K562 (cell line): ENCODE measurements around the gene CDH1. TPM values are rescaled to one million over a fixed set of nuclear protein-coding genes. Genes with fewer than 3 reads are reported as not detected.

Experiments used
- ATF2 ChIP-seq: sonication (generic); formaldehyde crosslinking; IDR thresholded peaks from 2 replicates; pipeline ENCODE4 v1.8.1; 2022; ENCODE audit warnings: missing genetic modification reagents
- CHD1 ChIP-seq: fragments of 200-600 bp; sonication (generic); IDR thresholded peaks from one replicate; pipeline ENCODE4 v1.6.1; 2012; ENCODE audit warnings: mild to moderate bottlenecking, moderate library complexity, low read length, inconsistent platforms
- CTBP1 ChIP-seq: fragments of 450-650 bp; IDR thresholded peaks from 2 replicates; pipeline ENCODE4 v1.6.1; 2016; ENCODE audit warnings: borderline replicate concordance
- MAZ ChIP-seq, 2 experiments: fragments of 450-650 bp in 1 of 2; sonication (generic) in 1 of 2; formaldehyde crosslinking; IDR thresholded peaks in 1 of 2; conservative IDR thresholded peaks in 1 of 2; 2 replicates each; pipeline versions ENCODE4 v1.4.0 to v1.5.0; 2020; ENCODE audit warnings: mild to moderate bottlenecking in 1 of 2, missing genetic modification reagents in 1 of 2
- MTA2 ChIP-seq: fragments of 450-650 bp; IDR thresholded peaks from 2 replicates; pipeline ENCODE4 v1.6.1; 2016; ENCODE audit warnings: low read depth
- MYC ChIP-seq, 2 experiments: fragments of 250-450 bp in 1 of 2; sonication (Bioruptor Pico) in 1 of 2; IDR thresholded peaks; 2 replicates each; pipeline versions ENCODE4 v1.5.1 to v1.6.1; 2012 to 2021; ENCODE audit warnings: low read depth in 2 of 2, borderline replicate concordance in 1 of 2, improper control_type of control experiment in 1 of 2, low read length in 1 of 2, mild to moderate bottlenecking in 1 of 2, moderate library complexity in 1 of 2
- PRDM10 ChIP-seq: fragments of 450-650 bp; IDR thresholded peaks from 2 replicates; pipeline ENCODE4 v1.6.1; 2018; ENCODE audit not compliant: partially characterized antibody
- RBFOX2 ChIP-seq: fragments of 200-400 bp; formaldehyde crosslinking; IDR thresholded peaks from 2 replicates; pipeline ENCODE4 v1.6.1; 2017; ENCODE audit warnings: low read depth, mild to moderate bottlenecking, low read length, moderate library complexity
- SIX5 ChIP-seq, 2 experiments: IDR thresholded peaks; 2 replicates each; pipeline ENCODE4 v1.6.1; 2011; ENCODE audit warnings: low read length in 2 of 2, borderline replicate concordance in 1 of 2, low read depth in 1 of 2, mild to moderate bottlenecking in 1 of 2, moderate library complexity in 1 of 2; ENCODE audit not compliant: insufficient read depth in 1 of 2
- SRSF3 ChIP-seq: fragments of 200-400 bp; formaldehyde crosslinking; IDR thresholded peaks from 2 replicates; pipeline ENCODE4 v1.6.1; 2016; ENCODE audit warnings: mild to moderate bottlenecking, low read length, moderate library complexity; ENCODE audit not compliant: insufficient read depth
- SRSF9 ChIP-seq: fragments of 200-400 bp; formaldehyde crosslinking; IDR thresholded peaks from 2 replicates; pipeline ENCODE4 v1.6.1; 2017; ENCODE audit warnings: low read depth, low read length, borderline replicate concordance
- TCF15 ChIP-seq: fragments of 250-450 bp; sonication (Bioruptor Pico); IDR thresholded peaks from 2 replicates; pipeline ENCODE4 v1.8.0; 2022; ENCODE audit warnings: moderate library complexity, mild to moderate bottlenecking, inconsistent platforms
- TFE3 ChIP-seq: fragments of 450-650 bp; formaldehyde crosslinking; IDR thresholded peaks from 2 replicates; pipeline ENCODE4 v1.4.0; 2020; ENCODE audit warnings: mild to moderate bottlenecking, mixed read lengths
- THAP7 ChIP-seq: fragments of 250-450 bp; sonication (Bioruptor Pico); IDR thresholded peaks from 2 replicates; pipeline ENCODE4 v1.5.0; 2021
- ZNF431 ChIP-seq: sonication (generic); formaldehyde crosslinking; IDR thresholded peaks from 2 replicates; pipeline ENCODE4 v1.8.0; 2022; ENCODE audit warnings: mild to moderate bottlenecking, missing genetic modification reagents
- polyA plus RNA-seq, 8 experiments: library from polyadenylated mRNA; depleted of rRNA in 4 of 8; stranded (reverse) in 5 of 8; unstranded in 3 of 8; fragments of >200 nt; fragmentation: Nextera tagmentation in 2 of 8; fragmentation: Illumina TruSeq in 1 of 8; extraction: Ambion mirVana in 2 of 8; extraction: Trizol in 1 of 8; gene quantifications; 2 replicates each; pipeline versions ENCODE4 v1.2.1 to v1.2.3, GENCODE V29; 2011 to 2014; ENCODE audit warnings: inconsistent platforms in 1 of 8, missing spikeins in 1 of 8
- total RNA-seq, 7 experiments: library from RNA; depleted of rRNA in 6 of 7; stranded (reverse); fragments of >200 nt in 6 of 7; fragmentation: Illumina TruSeq in 2 of 7; extraction: Trizol in 2 of 7; gene quantifications; 2 replicates each; pipeline versions ENCODE4 v1.2.1 to v1.2.3, GENCODE V29; 2011 to 2021; ENCODE audit warnings: low replicate concordance in 1 of 7

Gene CDH1
- total and polyA plus RNA-seq, 9 of the 15 experiments (the other 6 are each of a cell fraction or from before 2014, with no cell fraction given) = 0.01 to 0.69 TPM; not detected in 7

GRCh38 chr16:68843482-68844210 is 106.6 kb downstream of the CDH1 start, which contains the start of gene TANGO6 (continued):
- TF ChIP-seq ZNF431 (0 out of 2 replicates have a peak, but pooled peaks have one; percentile 12), TCF15 (CRISPR knock-in tag) (no peak), THAP7 (peak; percentile 100), MAZ (CRISPR knock-in tag; conservative IDR thresholded peaks at IDR 0.05 in 1 of 2, IDR thresholded peaks at IDR 0.05 in 1 of 2) (peak; percentile 54 to 79; a peak in 3 of 4 replicates), SIX5 (IDR thresholded peaks at IDR 0.05; ENCODE audit: borderline replicate concordance in 1 of 2, insufficient read depth in 1 of 2, low read depth in 1 of 2, low read length in 2 of 2) (peak; percentile 51 to 59; a peak in 3 of 4 replicates), TFE3 (CRISPR knock-in tag) (no peak), CHD1 (peak; percentile 33), RBFOX2 (peak; percentile 97), SRSF9 (no peak), CTBP1 (peak; percentile 64; the same call in 1 of the 2 replicates), SRSF3 (0 out of 2 replicates have a peak, but pooled peaks have one; percentile 65), PRDM10 (peak; percentile 5), MTA2 (no peak), MYC (IDR thresholded peaks at IDR 0.05; ENCODE audit: low read depth, low read length) (peak; percentile 78), MYC (CRISPR knock-in tag; IDR thresholded peaks at IDR 0.05; ENCODE audit: borderline replicate concordance, low read depth) (peak; percentile 67; the same call in 1 of the 2 replicates), ATF2 (no peak)
